Colonic mucosa (tissue), 4 donors: Measurements from ENCODE around the gene SYT6. TPM values are rescaled to one million over a fixed set of nuclear protein-coding genes. Genes with fewer than 3 reads are reported as not detected.

Experiments
- DNase-seq: peaks from one replicate; pipeline ENCODE4 v3.0.0-alpha.2; 2020
- H3K27ac ChIP-seq: fragments of 200-600 bp; one replicate; pipeline ENCODE4 v1.8.0; 2021
- H3K27me3 ChIP-seq: fragments of 200-600 bp; one replicate; pipeline ENCODE4 v1.8.0; 2021
- H3K36me3 ChIP-seq: fragments of 200-600 bp; one replicate; pipeline ENCODE4 v1.8.0; 2021
- H3K4me1 ChIP-seq: fragments of 200-600 bp; one replicate; pipeline ENCODE4 v1.8.0; 2021; ENCODE audit warnings: mild to moderate bottlenecking
- H3K4me3 ChIP-seq: fragments of 200-600 bp; one replicate; pipeline ENCODE4 v1.8.0; 2021
- H3K9ac ChIP-seq, 2 donors: one replicate each; pipeline ENCODE4 v1.7.0; 2013; ENCODE audit warnings: control low read depth in 2 of 2, low read depth in 2 of 2, low read length in 2 of 2
- H3K9me3 ChIP-seq: fragments of 200-600 bp; one replicate; pipeline ENCODE4 v1.8.0; 2021
- CTCF ChIP-seq: fragments of 200-600 bp; IDR thresholded peaks from one replicate; pipeline ENCODE4 v1.8.0; 2022; ENCODE audit warnings: antibody characterized with exemption, mild to moderate bottlenecking
- intact Hi-C: fragments of 100-400 bp; cut with DNase I; formaldehyde crosslinking; loops from one replicate; pipeline ENCODE4 v1.14.1; 2022
- total RNA-seq, 2 donors: library from RNA; stranded (reverse); fragmentation: NEBNext Ultra II Directional in 1 of 2; extraction: Animal tissue kit (Norgen Biotek cat#: 25700) in 1 of 2; gene quantifications; one replicate each; pipeline ENCODE4 v1.2.1, GENCODE V29; 2021
- donor health status: healthy.
- donor health status: DM: no; HTN: no; CAD: no.
- donor health status: DM: no; HTN: no; CAD: no.

The SYT6 gene
- total RNA-seq, 2 donors from 2014 or later: 0.22 to 0.35 TPM

DNA sequence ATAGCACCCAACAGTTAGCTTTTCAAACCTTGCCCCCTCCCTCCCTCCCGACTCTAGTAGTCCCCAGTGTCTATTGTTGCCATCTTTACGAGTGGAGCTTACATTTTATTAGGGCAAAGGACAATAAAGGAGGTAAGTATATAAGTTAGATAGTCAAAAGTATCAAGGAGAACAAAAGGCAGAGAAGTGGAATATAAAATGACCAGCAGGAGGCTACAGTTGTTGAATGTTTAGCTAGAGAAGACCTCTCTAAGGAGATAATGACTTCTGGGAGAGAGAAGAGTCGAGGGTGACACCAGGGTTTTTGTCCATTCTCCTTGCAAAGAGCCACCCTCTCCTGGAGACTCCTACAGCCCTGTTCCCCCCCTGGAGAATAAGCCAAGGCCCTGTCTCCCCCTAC lies 48.7 kb downstream of the SYT6 start:
- Histone ChIP-seq H3K9ac (no peak overlapping the region), H3K4me1 (no peaks in the 10 kb centered on the region), H3K4me3 (no peak overlapping the region), H3K27ac (no peak overlapping the region), H3K9me3 (no peaks in the 10 kb centered on the region), H3K27me3 (no peaks in the 10 kb centered on the region), H3K36me3 (no peaks in the 10 kb centered on the region)
- no peak for DNase-seq
- intact Hi-C loops: no loop called here
- no peak for TF ChIP-seq CTCF

GRCh38 chr1:114103992-114104391 lies 49.7 kb downstream of the SYT6 start:
- Histone ChIP-seq H3K9me3 (no peaks in the 10 kb centered on the region), H3K36me3 (no peaks in the 10 kb centered on the region), H3K4me1 (no peaks in the 10 kb centered on the region), H3K27ac (no peak overlapping the region), H3K27me3 (no peaks in the 10 kb centered on the region), H3K9ac (no peak overlapping the region), H3K4me3 (no peak overlapping the region)
- DNase-seq: no peak
- no peak for TF ChIP-seq CTCF
- intact Hi-C loops: no loop called here

- H3K27me3 ChIP-seq: no peaks in the 10 kb centered on the region
- no peak overlapping the region for H3K4me3 ChIP-seq
- no peaks in the 10 kb centered on the region for H3K36me3 ChIP-seq
- no peaks in the 10 kb centered on the region for H3K4me1 ChIP-seq
- no peaks in the 10 kb centered on the region for H3K9me3 ChIP-seq
- DNase-seq: no peak
- TF ChIP-seq CTCF: no peak
- H3K9ac ChIP-seq: no peak overlapping the region
- intact Hi-C loops: no loop called here
- no peak overlapping the region for H3K27ac ChIP-seq
Measured at GRCh38 chr1:114102136-114102535, 51.5 kb downstream of the SYT6 start.

GRCh38 chr1:114100148-114100547 lies 53.5 kb downstream of the SYT6 start:
- H3K27ac ChIP-seq: no peak overlapping the region
- H3K9ac ChIP-seq: no peak overlapping the region
- no peaks in the 10 kb centered on the region for H3K36me3 ChIP-seq
- H3K4me1 ChIP-seq: no peaks in the 10 kb centered on the region
- no peak for DNase-seq
- intact Hi-C loops: no loop called here
- no peaks in the 10 kb centered on the region for H3K9me3 ChIP-seq
- H3K4me3 ChIP-seq: no peak overlapping the region
- TF ChIP-seq CTCF: no peak
- no peaks in the 10 kb centered on the region for H3K27me3 ChIP-seq

DNA sequence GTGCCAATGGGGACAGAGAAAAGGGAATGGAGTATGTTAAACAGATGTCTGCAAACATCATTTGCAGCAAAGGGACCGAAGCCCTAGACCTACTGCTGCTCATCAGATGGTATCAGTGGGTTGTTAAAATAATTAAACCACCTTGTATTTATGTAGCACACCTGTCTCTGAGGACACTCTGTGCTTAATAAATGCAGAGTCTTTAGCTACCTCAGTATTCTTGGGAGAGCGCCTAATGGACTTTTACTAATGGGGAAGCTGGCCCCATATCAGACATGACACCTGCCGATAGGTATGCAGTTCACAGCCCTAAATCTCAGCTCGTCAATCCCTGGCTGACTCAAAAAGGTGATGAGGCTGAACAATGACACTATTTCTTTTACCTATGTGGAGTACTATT lies 54.4 kb downstream of the SYT6 start:
- H3K9me3 ChIP-seq: no peaks in the 10 kb centered on the region
- intact Hi-C loops: loop anchor here (10.0 kb wide), 1 partner anchor 186 kb away; no protein-coding TSS in a partner anchor
- no peak overlapping the region for H3K27ac ChIP-seq
- TF ChIP-seq CTCF: no peak
- no peaks in the 10 kb centered on the region for H3K27me3 ChIP-seq
- no peaks in the 10 kb centered on the region for H3K4me1 ChIP-seq
- no peak overlapping the region for H3K4me3 ChIP-seq
- no peak overlapping the region for H3K9ac ChIP-seq
- H3K36me3 ChIP-seq: no peaks in the 10 kb centered on the region
- no peak for DNase-seq

GRCh38 chr1:114097109-114097508 lies 56.6 kb downstream of the SYT6 start:
- H3K27me3 ChIP-seq: no peaks in the 10 kb centered on the region
- intact Hi-C loops: loop anchor here (10.0 kb wide), 1 partner anchor 188 kb away; no protein-coding TSS in a partner anchor
- DNase-seq: no peak
- H3K27ac ChIP-seq: no peak overlapping the region
- no peak for TF ChIP-seq CTCF
- no peaks in the 10 kb centered on the region for H3K9me3 ChIP-seq
- no peaks in the 10 kb centered on the region for H3K36me3 ChIP-seq
- H3K4me1 ChIP-seq: no peaks in the 10 kb centered on the region
- no peak overlapping the region for H3K9ac ChIP-seq
- H3K4me3 ChIP-seq: no peak overlapping the region
